ENCODE results near the gene ZNF33B. TPM values are rescaled to one million over a fixed set of nuclear protein-coding genes. Genes with fewer than 3 reads are reported as not detected.

The ZNF33B gene
- total RNA-seq, 1 experiment from 2014 or later = 22.7 TPM

- H3K4me3 Mint-ChIP-seq = peak overlapping the region; percentile 90
- H3K27me3 Mint-ChIP-seq (ENCODE audit: low read depth) = peaks cover 23% of the 10 kb centered on the region
- CTCF ChIA-PET = no interaction called here
- H3K27ac Mint-ChIP-seq = peak overlapping the region; percentile 71; the same call in 1 of the 2 replicates
- DNase-seq (ENCODE audit: low spot score) (peak; percentile 97), ATAC-seq (peak; percentile 94)
- peaks cover 10% of the 10 kb centered on the region; the same call in 1 of the 2 replicates for H3K9me3 Mint-ChIP-seq
- peaks cover 29% of the 10 kb centered on the region for H3K36me3 Mint-ChIP-seq
- POLR2A ChIA-PET = no interaction called here
- peaks cover 19% of the 10 kb centered on the region for H3K4me1 Mint-ChIP-seq
- TF ChIP-seq GRHL2 (CRISPR knock-in tag; IDR thresholded peaks at IDR 0.05; ENCODE audit: insufficient replicate concordance, severe bottlenecking) = no peak
- peak; percentile 52; the same call in 1 of the 2 replicates for TF ChIP-seq MAX (CRISPR knock-in tag; IDR thresholded peaks at IDR 0.05)
- no peak for TF ChIP-seq CDX4 (CRISPR knock-in tag; IDR thresholded peaks at IDR 0.05; ENCODE audit: borderline replicate concordance)
- no peak for TF ChIP-seq HMGXB4 (CRISPR knock-in tag; IDR thresholded peaks at IDR 0.05)
- TF ChIP-seq NFE2L1 (CRISPR knock-in tag; IDR thresholded peaks at IDR 0.05) = no peak
- no peak for TF ChIP-seq CBFB (CRISPR knock-in tag; IDR thresholded peaks at IDR 0.05; ENCODE audit: low read depth)
- no peak for TF ChIP-seq TEAD1 (CRISPR knock-in tag; IDR thresholded peaks at IDR 0.05)
- peak; percentile 38; the same call in 1 of the 2 replicates for TF ChIP-seq FOXK1 (CRISPR knock-in tag; IDR thresholded peaks at IDR 0.05)
- TF ChIP-seq ARID4B (CRISPR knock-in tag; IDR thresholded peaks at IDR 0.05; ENCODE audit: borderline replicate concordance) = no peak
- no peak for TF ChIP-seq ZNF317 (CRISPR knock-in tag; IDR thresholded peaks at IDR 0.05; ENCODE audit: borderline replicate concordance, low read depth)
- TF ChIP-seq JUN (CRISPR knock-in tag; IDR thresholded peaks at IDR 0.05) = no peak
- TF ChIP-seq ELF4 (CRISPR knock-in tag; IDR thresholded peaks at IDR 0.05; ENCODE audit: low read depth) = no peak
- TF ChIP-seq SP1 (CRISPR knock-in tag; conservative IDR thresholded peaks at IDR 0.05) = no peak
- no peak for TF ChIP-seq HMGA2 (CRISPR knock-in tag; IDR thresholded peaks at IDR 0.05)
- no peak for TF ChIP-seq ERG (CRISPR knock-in tag; IDR thresholded peaks at IDR 0.05)
- TF ChIP-seq ATF6 (CRISPR knock-in tag; IDR thresholded peaks at IDR 0.05) = no peak
- TF ChIP-seq ZNF512 (CRISPR knock-in tag; IDR thresholded peaks at IDR 0.05; ENCODE audit: borderline replicate concordance) = no peak
- TF ChIP-seq MLX (CRISPR knock-in tag; IDR thresholded peaks at IDR 0.05) = no peak
- TF ChIP-seq ZSCAN18 (CRISPR knock-in tag; IDR thresholded peaks at IDR 0.05) = no peak
- TF ChIP-seq USF1 (CRISPR knock-in tag; IDR thresholded peaks at IDR 0.05) = no peak
These were observed 85.9 kb downstream of the ZNF33B start for GRCh38 chr10:42552188-42553063.
